Panc1 (cell line): ENCODE data around the gene ITM2B. TPM values are rescaled to one million over a fixed set of nuclear protein-coding genes. Genes with fewer than 3 reads are reported as not detected.

Source experiments
- ATAC-seq: fragments of 200-7000 bp; cut with Tn5 transposase; 2 replicates; pipeline ENCODE4 v1.9.1; 2020; ENCODE audit warnings: mild to moderate bottlenecking, moderate library complexity
- BruUV-seq: library from RNA; stranded (reverse); fragments of 400-500 nt; replicated peaks from 2 replicates; lab custom pipeline; 2021; lab: Mats Ljungman, UMichigan
- CTCF ChIA-PET: fragments of 300-600 bp; sonication (Branson Sonifier 250); formaldehyde crosslinking; loops from one replicate; lab custom pipeline; 2022; ENCODE audit warnings: antibody characterized with exemption; lab: Charles Lee
- POLR2A ChIA-PET: fragments of 300-600 bp; sonication (Branson Sonifier 250); formaldehyde crosslinking; loops from one replicate; lab custom pipeline; 2022; ENCODE audit warnings: antibody characterized with exemption; lab: Charles Lee
- DNase-seq: peaks from one replicate; pipeline ENCODE4 v3.0.0-alpha.2; 2010; ENCODE audit warnings: low read depth, low spot score
- H3K27ac ChIP-seq: 2 replicates; pipeline ENCODE4 v1.5.1; 2011; ENCODE audit warnings: mild to moderate bottlenecking, low read length, inconsistent platforms
- H3K27me3 ChIP-seq: fragments of 200-500 bp; sonication (Bioruptor generic); 2 replicates; pipeline ENCODE4 v1.6.0; 2014; ENCODE audit warnings: low read length, inconsistent platforms; ENCODE audit not compliant: control insufficient read depth, insufficient read depth
- H3K36me3 ChIP-seq: fragments of 200-500 bp; sonication (Bioruptor generic); 2 replicates; pipeline ENCODE4 v1.5.1; 2014; ENCODE audit warnings: inconsistent platforms, mild to moderate bottlenecking, low read length, moderate library complexity; ENCODE audit not compliant: control insufficient read depth, insufficient read depth
- H3K4me1 ChIP-seq: 2 replicates; pipeline ENCODE4 v1.5.1; 2011; ENCODE audit warnings: inconsistent platforms, mild to moderate bottlenecking, low read length, moderate library complexity; ENCODE audit not compliant: control insufficient read depth, insufficient read depth
- H3K4me3 ChIP-seq, 2 experiments: 2 replicates each; pipeline ENCODE4 v1.5.1; 2011 to 2012; ENCODE audit warnings: low read depth in 2 of 2, low read length in 2 of 2, mild to moderate bottlenecking in 2 of 2, inconsistent platforms in 1 of 2, moderate library complexity in 1 of 2
- H3K9me3 ChIP-seq: fragments of 200-500 bp; sonication (Bioruptor generic); 2 replicates; pipeline ENCODE4 v1.5.1; 2014; ENCODE audit warnings: low read depth, mild to moderate bottlenecking, inconsistent platforms, low read length, moderate library complexity; ENCODE audit not compliant: control insufficient read depth, insufficient read depth
- POLR2AphosphoS5 ChIP-seq: IDR thresholded peaks from 2 replicates; pipeline ENCODE4 v1.6.1; 2012; ENCODE audit warnings: mild to moderate bottlenecking, low read depth, low read length, moderate library complexity
- SIN3A ChIP-seq: IDR thresholded peaks from 2 replicates; pipeline ENCODE4 v1.6.1; 2012; ENCODE audit warnings: low read depth, mild to moderate bottlenecking, low read length, moderate library complexity, borderline replicate concordance; ENCODE audit not compliant: insufficient read depth
- TCF7L2 ChIP-seq: IDR thresholded peaks from 2 replicates; pipeline ENCODE4 v1.6.1; 2011; ENCODE audit warnings: mild to moderate bottlenecking, low read depth, low read length, inconsistent platforms
- in situ Hi-C: cut with HindIII; loops from 2 replicates; pipeline ENCODE4 v1.10.0; 2016; ENCODE audit warnings: low sequenced_read_pairs, low pct_unique_long_range_greater_than_20kb
- intact Hi-C: fragments of 100-400 bp; cut with micrococcal nuclease; formaldehyde crosslinking; loops from one replicate; pipeline ENCODE4 v1.10.0; 2022; ENCODE audit not compliant: unreplicated experiment
- total RNA-seq: library from RNA; stranded (reverse); gene quantifications from one replicate; pipeline ENCODE4 v1.2.1, GENCODE V29; 2021; ENCODE audit not compliant: unreplicated experiment
- TF ChIP-seq, protein P1 (sequence below), 2 experiments: IDR thresholded peaks; 2 replicates each; pipeline ENCODE4 v1.6.1; 2011 to 2012; ENCODE audit warnings: low read depth in 2 of 2, control low read depth in 1 of 2, low read length in 1 of 2, mild to moderate bottlenecking in 1 of 2, moderate library complexity in 1 of 2; ENCODE audit not compliant: insufficient read depth in 1 of 2
- TF ChIP-seq, protein P2 (sequence below): fragments of 450-650 bp; IDR thresholded peaks from 2 replicates; pipeline ENCODE4 v1.5.1; 2017; ENCODE audit warnings: mild to moderate bottlenecking

Gene ITM2B
- total RNA-seq, 1 experiment from 2014 or later = 156 TPM

DNA sequence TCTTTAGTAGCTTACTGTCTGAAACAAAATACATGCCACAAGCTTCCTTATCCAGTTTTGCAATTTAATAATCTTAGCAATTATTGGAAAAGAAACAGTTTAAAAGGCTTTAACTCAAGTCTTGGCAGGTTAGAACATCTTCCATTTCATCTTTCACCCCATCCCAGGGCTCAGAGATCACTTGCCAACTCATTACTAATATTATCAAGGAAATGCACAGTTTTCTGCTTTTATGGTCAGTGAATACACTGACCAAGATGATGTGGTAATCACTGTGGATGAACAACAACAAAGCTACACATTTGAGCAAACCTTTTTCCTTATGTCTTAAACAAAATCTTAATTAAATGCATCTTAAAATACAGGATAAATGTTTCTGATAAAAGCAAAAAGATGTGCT is 48.0 kb upstream of the ITM2B start:
- no TSS peak for BruUV-seq
- Histone ChIP-seq H3K27ac (no peak overlapping the region), H3K36me3 (no peaks in the 10 kb centered on the region), H3K27me3 (no peaks in the 10 kb centered on the region), H3K9me3 (no peaks in the 10 kb centered on the region), H3K4me3 (no peak overlapping the region), H3K4me1 (no peaks in the 10 kb centered on the region)
- ChIA-PET POLR2A (no interaction called here), CTCF (no interaction called here)
- ATAC-seq (no peak), DNase-seq (no peak)
- in situ Hi-C loops = no loop called here
- TF ChIP-seq TCF7L2 = no peak
- no peak for TF ChIP-seq POLR2AphosphoS5
- TF ChIP-seq, protein P1, sequence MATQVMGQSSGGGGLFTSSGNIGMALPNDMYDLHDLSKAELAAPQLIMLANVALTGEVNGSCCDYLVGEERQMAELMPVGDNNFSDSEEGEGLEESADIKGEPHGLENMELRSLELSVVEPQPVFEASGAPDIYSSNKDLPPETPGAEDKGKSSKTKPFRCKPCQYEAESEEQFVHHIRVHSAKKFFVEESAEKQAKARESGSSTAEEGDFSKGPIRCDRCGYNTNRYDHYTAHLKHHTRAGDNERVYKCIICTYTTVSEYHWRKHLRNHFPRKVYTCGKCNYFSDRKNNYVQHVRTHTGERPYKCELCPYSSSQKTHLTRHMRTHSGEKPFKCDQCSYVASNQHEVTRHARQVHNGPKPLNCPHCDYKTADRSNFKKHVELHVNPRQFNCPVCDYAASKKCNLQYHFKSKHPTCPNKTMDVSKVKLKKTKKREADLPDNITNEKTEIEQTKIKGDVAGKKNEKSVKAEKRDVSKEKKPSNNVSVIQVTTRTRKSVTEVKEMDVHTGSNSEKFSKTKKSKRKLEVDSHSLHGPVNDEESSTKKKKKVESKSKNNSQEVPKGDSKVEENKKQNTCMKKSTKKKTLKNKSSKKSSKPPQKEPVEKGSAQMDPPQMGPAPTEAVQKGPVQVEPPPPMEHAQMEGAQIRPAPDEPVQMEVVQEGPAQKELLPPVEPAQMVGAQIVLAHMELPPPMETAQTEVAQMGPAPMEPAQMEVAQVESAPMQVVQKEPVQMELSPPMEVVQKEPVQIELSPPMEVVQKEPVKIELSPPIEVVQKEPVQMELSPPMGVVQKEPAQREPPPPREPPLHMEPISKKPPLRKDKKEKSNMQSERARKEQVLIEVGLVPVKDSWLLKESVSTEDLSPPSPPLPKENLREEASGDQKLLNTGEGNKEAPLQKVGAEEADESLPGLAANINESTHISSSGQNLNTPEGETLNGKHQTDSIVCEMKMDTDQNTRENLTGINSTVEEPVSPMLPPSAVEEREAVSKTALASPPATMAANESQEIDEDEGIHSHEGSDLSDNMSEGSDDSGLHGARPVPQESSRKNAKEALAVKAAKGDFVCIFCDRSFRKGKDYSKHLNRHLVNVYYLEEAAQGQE (IDR thresholded peaks at IDR 0.05; ENCODE audit: insufficient read depth in 1 of 2, low read depth in 2 of 2, low read length in 1 of 2) = no peak
- TF ChIP-seq, protein P2, sequence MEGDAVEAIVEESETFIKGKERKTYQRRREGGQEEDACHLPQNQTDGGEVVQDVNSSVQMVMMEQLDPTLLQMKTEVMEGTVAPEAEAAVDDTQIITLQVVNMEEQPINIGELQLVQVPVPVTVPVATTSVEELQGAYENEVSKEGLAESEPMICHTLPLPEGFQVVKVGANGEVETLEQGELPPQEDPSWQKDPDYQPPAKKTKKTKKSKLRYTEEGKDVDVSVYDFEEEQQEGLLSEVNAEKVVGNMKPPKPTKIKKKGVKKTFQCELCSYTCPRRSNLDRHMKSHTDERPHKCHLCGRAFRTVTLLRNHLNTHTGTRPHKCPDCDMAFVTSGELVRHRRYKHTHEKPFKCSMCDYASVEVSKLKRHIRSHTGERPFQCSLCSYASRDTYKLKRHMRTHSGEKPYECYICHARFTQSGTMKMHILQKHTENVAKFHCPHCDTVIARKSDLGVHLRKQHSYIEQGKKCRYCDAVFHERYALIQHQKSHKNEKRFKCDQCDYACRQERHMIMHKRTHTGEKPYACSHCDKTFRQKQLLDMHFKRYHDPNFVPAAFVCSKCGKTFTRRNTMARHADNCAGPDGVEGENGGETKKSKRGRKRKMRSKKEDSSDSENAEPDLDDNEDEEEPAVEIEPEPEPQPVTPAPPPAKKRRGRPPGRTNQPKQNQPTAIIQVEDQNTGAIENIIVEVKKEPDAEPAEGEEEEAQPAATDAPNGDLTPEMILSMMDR = no peak
- no peak for TF ChIP-seq SIN3A
- intact Hi-C loops = no loop called here

DNA sequence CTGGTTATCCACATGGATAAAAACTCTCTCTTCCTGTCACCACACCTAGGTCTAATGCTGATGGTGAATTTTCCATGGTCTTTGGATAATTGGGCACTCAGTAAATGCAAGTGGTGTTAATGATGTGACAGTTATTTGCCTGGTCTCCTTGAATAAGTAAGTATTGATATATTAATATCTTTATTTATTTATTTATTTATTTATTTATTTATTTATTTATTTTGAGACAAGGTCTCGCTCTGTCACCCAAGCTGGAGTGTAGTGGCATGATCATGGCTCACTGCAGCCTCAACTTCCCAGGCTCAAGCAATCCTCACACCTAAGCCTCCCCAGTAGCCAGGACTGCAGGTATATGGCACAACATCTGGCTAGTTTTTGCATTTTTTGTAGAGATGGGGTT is 46.3 kb upstream of the ITM2B start:
- Histone ChIP-seq H3K27ac (no peak overlapping the region), H3K4me1 (no peaks in the 10 kb centered on the region), H3K36me3 (no peaks in the 10 kb centered on the region), H3K4me3 (no peak overlapping the region), H3K27me3 (no peaks in the 10 kb centered on the region), H3K9me3 (no peaks in the 10 kb centered on the region)
- in situ Hi-C loops (no loop called here), intact Hi-C loops (no loop called here)
- ATAC-seq (no peak), DNase-seq (no peak)
- ChIA-PET CTCF (no interaction called here), POLR2A (no interaction called here)
- no TSS peak for BruUV-seq
- TF ChIP-seq TCF7L2 = no peak
- TF ChIP-seq, protein P1 (IDR thresholded peaks at IDR 0.05; ENCODE audit: insufficient read depth in 1 of 2, low read depth in 2 of 2, low read length in 1 of 2) = no peak
- TF ChIP-seq SIN3A = no peak
- no peak for TF ChIP-seq POLR2AphosphoS5
- TF ChIP-seq, protein P2 = no peak
